DND-41 (cell line): Measurements from ENCODE around the gene UNC5CL.

Experiments
- ATAC-seq: fragments of 200-7000 bp; cut with Tn5 transposase; 3 replicates; pipeline ENCODE4 v1.9.1; 2021; ENCODE audit warnings: low read depth; ENCODE audit not compliant: insufficient read depth
- DNase-seq: peaks from one replicate; pipeline ENCODE4 v3.0.0-alpha.2; 2020
- H2AFZ ChIP-seq: 2 replicates; pipeline ENCODE4 v1.6.0; 2012; ENCODE audit warnings: low read depth, low read length
- H3K27ac ChIP-seq: 2 replicates; pipeline ENCODE4 v1.5.1; 2012; ENCODE audit warnings: low read length, inconsistent platforms
- H3K27me3 ChIP-seq: fragments of 200-600 bp; sonication (generic); 2 replicates; pipeline ENCODE4 v1.6.0; 2012; ENCODE audit warnings: low read length, mild to moderate bottlenecking, inconsistent platforms; ENCODE audit not compliant: insufficient read depth, poor library complexity
- H3K36me3 ChIP-seq: 2 replicates; pipeline ENCODE4 v1.5.1; 2012; ENCODE audit warnings: low read length, inconsistent platforms; ENCODE audit not compliant: insufficient read depth
- H3K4me1 ChIP-seq: 2 replicates; pipeline ENCODE4 v1.5.1; 2012; ENCODE audit warnings: mild to moderate bottlenecking, low read length; ENCODE audit not compliant: insufficient read depth
- H3K4me2 ChIP-seq: 2 replicates; pipeline ENCODE4 v1.6.0; 2012; ENCODE audit warnings: mild to moderate bottlenecking, moderate library complexity, low read length, inconsistent platforms; ENCODE audit not compliant: insufficient read depth
- H3K4me3 ChIP-seq, 2 experiments: fragments of 200-600 bp in 1 of 2; shearing (Covaris generic) in 1 of 2; 2 replicates each; pipeline ENCODE4 v1.5.1; 2012 to 2016; ENCODE audit warnings: inconsistent platforms in 2 of 2, low read length in 2 of 2, mild to moderate bottlenecking in 2 of 2, low read depth in 1 of 2, moderate library complexity in 1 of 2
- H3K79me2 ChIP-seq: 2 replicates; pipeline ENCODE4 v1.6.0; 2012; ENCODE audit warnings: low read length, inconsistent platforms; ENCODE audit not compliant: insufficient read depth
- H3K9ac ChIP-seq: 2 replicates; pipeline ENCODE4 v1.6.0; 2012; ENCODE audit warnings: low read depth, mild to moderate bottlenecking, inconsistent platforms, low read length, moderate library complexity
- H3K9me3 ChIP-seq: 2 replicates; pipeline ENCODE4 v1.5.1; 2012; ENCODE audit warnings: low read length, moderate library complexity, mild to moderate bottlenecking, inconsistent platforms; ENCODE audit not compliant: insufficient read depth, severe bottlenecking
- H4K20me1 ChIP-seq: 2 replicates; pipeline ENCODE4 v1.6.0; 2012; ENCODE audit warnings: low read length; ENCODE audit not compliant: insufficient read depth
- CTCF ChIP-seq: IDR thresholded peaks from 2 replicates; pipeline ENCODE4 v1.5.1; 2012; ENCODE audit warnings: borderline replicate concordance, low read length, moderate library complexity, mild to moderate bottlenecking; ENCODE audit not compliant: poor library complexity, severe bottlenecking; ENCODE audit errors: extremely low read depth
- EZH2 ChIP-seq: IDR thresholded peaks from 3 replicates; pipeline ENCODE4 v1.6.1; 2012; ENCODE audit warnings: borderline replicate concordance, low read depth, mild to moderate bottlenecking, moderate library complexity, low read length, inconsistent platforms; ENCODE audit not compliant: severe bottlenecking

Gene UNC5CL

GRCh38 chr6:41083072-41083471, 44.1 kb upstream of the UNC5CL start:
- Histone ChIP-seq H3K79me2 (peaks cover 92% of the 10 kb centered on the region), H3K27ac (no peak overlapping the region), H3K9ac (no peak overlapping the region), H3K4me3 (no peak overlapping the region), H3K36me3 (peaks cover 94% of the 10 kb centered on the region), H3K4me2 (no peak overlapping the region), H4K20me1 (peaks cover 33% of the 10 kb centered on the region; the same call in 1 of the 2 replicates), H3K27me3 (no peaks in the 10 kb centered on the region), H2AFZ (no peak overlapping the region), H3K4me1 (peaks cover 9% of the 10 kb centered on the region; the same call in 1 of the 2 replicates), H3K9me3 (no peaks in the 10 kb centered on the region)
- DNase-seq, result no peak
- TF ChIP-seq EZH2 (no peak), CTCF (no peak)
- ATAC-seq, result no peak

- Histone ChIP-seq H3K4me2 (no peak overlapping the region), H2AFZ (no peak overlapping the region), H3K79me2 (peaks cover 96% of the 10 kb centered on the region), H3K36me3 (peaks cover 87% of the 10 kb centered on the region), H3K9me3 (no peaks in the 10 kb centered on the region), H3K27me3 (no peaks in the 10 kb centered on the region), H3K4me1 (peaks cover 26% of the 10 kb centered on the region), H3K4me3 (no peak overlapping the region), H3K27ac (no peak overlapping the region), H3K9ac (no peak overlapping the region), H4K20me1 (peaks cover 48% of the 10 kb centered on the region; the same call in 1 of the 2 replicates)
- ATAC-seq, result no peak
- no peak for TF ChIP-seq EZH2
- DNase-seq, result no peak
Measured at GRCh38 chr6:41080621-41081020, 41.6 kb upstream of the UNC5CL start.

- Histone ChIP-seq H2AFZ (no peak overlapping the region), H3K79me2 (peaks cover 98% of the 10 kb centered on the region), H3K27ac (no peak overlapping the region), H3K4me3 (no peak overlapping the region), H3K4me1 (peaks cover 42% of the 10 kb centered on the region), H4K20me1 (peaks cover 63% of the 10 kb centered on the region), H3K9ac (no peak overlapping the region), H3K9me3 (no peaks in the 10 kb centered on the region), H3K4me2 (peak overlapping the region; percentile 15; the same call in 1 of the 2 replicates), H3K27me3 (no peaks in the 10 kb centered on the region), H3K36me3 (peaks cover 83% of the 10 kb centered on the region)
- no peak for TF ChIP-seq CTCF
- TF ChIP-seq EZH2, result no peak
- DNase-seq (no peak), ATAC-seq (no peak)
Measured at GRCh38 chr6:41079080-41079479, 40.1 kb upstream of the UNC5CL start.

GRCh38 chr6:41078101-41078500, 39.1 kb upstream of the UNC5CL start:
- DNase-seq (no peak), ATAC-seq (no peak)
- H2AFZ ChIP-seq, result no peak overlapping the region
- peaks cover 46% of the 10 kb centered on the region for H3K4me1 ChIP-seq
- TF ChIP-seq CTCF, result no peak
- peaks cover 98% of the 10 kb centered on the region for H3K79me2 ChIP-seq
- no peaks in the 10 kb centered on the region for H3K9me3 ChIP-seq
- no peak overlapping the region for H3K27ac ChIP-seq
- peaks cover 81% of the 10 kb centered on the region for H3K36me3 ChIP-seq
- H4K20me1 ChIP-seq, result peaks cover 61% of the 10 kb centered on the region
- H3K27me3 ChIP-seq, result no peaks in the 10 kb centered on the region
- peak overlapping the region; percentile 42; the same call in 1 of the 2 replicates for H3K4me2 ChIP-seq
- H3K9ac ChIP-seq, result no peak overlapping the region
- H3K4me3 ChIP-seq, result no peak overlapping the region
